MM.1S (cell line): ENCODE results near the gene DNAJC17.

Source experiments
- DNase-seq: peaks from one replicate; pipeline ENCODE4 v3.0.0-alpha.2; 2015
- H2AFZ ChIP-seq: fragments of 300-600 bp; sonication (generic); 2 replicates; pipeline ENCODE4 v1.6.0; 2016; ENCODE audit warnings: antibody characterized with exemption, low read length
- H3F3A ChIP-seq: fragments of 300-600 bp; sonication (generic); 2 replicates; pipeline ENCODE4 v1.6.1; 2016; ENCODE audit warnings: mild to moderate bottlenecking, antibody characterized with exemption, low read length, moderate library complexity, mixed read lengths; ENCODE audit not compliant: insufficient read depth
- H3K27ac ChIP-seq: fragments of 300-600 bp; sonication (generic); 2 replicates; pipeline ENCODE4 v1.5.1; 2016; ENCODE audit warnings: mild to moderate bottlenecking, low read length
- H3K27me3 ChIP-seq: fragments of 300-600 bp; sonication (generic); replicated peaks from 2 replicates; pipeline ENCODE4 v1.6.0; 2016; ENCODE audit warnings: low read length; ENCODE audit not compliant: insufficient read depth
- H3K36me3 ChIP-seq: fragments of 300-600 bp; sonication (generic); replicated peaks from 2 replicates; pipeline ENCODE4 v1.6.1; 2016; ENCODE audit warnings: mild to moderate bottlenecking, low read length, mixed read lengths; ENCODE audit not compliant: insufficient read depth
- H3K4me1 ChIP-seq: fragments of 300-600 bp; sonication (generic); 2 replicates; pipeline ENCODE4 v1.6.1; 2016; ENCODE audit warnings: low read length, mixed read lengths
- H3K4me2 ChIP-seq: fragments of 300-600 bp; sonication (generic); 2 replicates; pipeline ENCODE4 v1.6.0; 2016; ENCODE audit warnings: low read depth, low read length
- H3K4me3 ChIP-seq: fragments of 300-600 bp; sonication (generic); 2 replicates; pipeline ENCODE4 v1.5.1; 2016; ENCODE audit warnings: low read length, mixed read lengths
- H3K79me2 ChIP-seq: fragments of 300-600 bp; sonication (generic); 2 replicates; pipeline ENCODE4 v1.6.1; 2016; ENCODE audit warnings: mixed run types, low read length, mixed read lengths
- H3K9ac ChIP-seq: fragments of 300-600 bp; sonication (generic); 2 replicates; pipeline ENCODE4 v1.6.1; 2016; ENCODE audit warnings: low read length, mixed read lengths
- H3K9me2 ChIP-seq: fragments of 300-600 bp; sonication (generic); replicated peaks from 2 replicates; pipeline ENCODE4 v1.6.1; 2016; ENCODE audit warnings: mild to moderate bottlenecking, low read length, mixed read lengths; ENCODE audit not compliant: insufficient read depth
- H3K9me3 ChIP-seq: fragments of 300-600 bp; sonication (generic); replicated peaks from 2 replicates; pipeline ENCODE4 v1.6.1; 2016; ENCODE audit warnings: mild to moderate bottlenecking, low read length, mixed read lengths; ENCODE audit not compliant: insufficient read depth
- H4K20me1 ChIP-seq: fragments of 300-600 bp; sonication (generic); 2 replicates; pipeline ENCODE4 v1.6.1; 2016; ENCODE audit warnings: mild to moderate bottlenecking, low read length, moderate library complexity, mixed read lengths; ENCODE audit not compliant: insufficient read depth
- EZH2 ChIP-seq: fragments of 300-600 bp; sonication (generic); optimal IDR thresholded peaks from 2 replicates; pipeline ENCODE3; 2017; ENCODE audit warnings: low read depth, mild to moderate bottlenecking, antibody characterized with exemption, low read length, mixed read lengths
- EZH2phosphoT487 ChIP-seq: fragments of 300-600 bp; sonication (generic); IDR thresholded peaks from 2 replicates; pipeline ENCODE4 v1.6.1; 2018; ENCODE audit warnings: antibody characterized with exemption, low read length
- TF ChIP-seq, protein P1 (sequence below): fragments of 300-600 bp; sonication (generic); IDR thresholded peaks from 2 replicates; pipeline ENCODE4 v1.5.1; 2016; ENCODE audit warnings: antibody characterized with exemption, low read length, mixed read lengths

The DNAJC17 gene

DNA sequence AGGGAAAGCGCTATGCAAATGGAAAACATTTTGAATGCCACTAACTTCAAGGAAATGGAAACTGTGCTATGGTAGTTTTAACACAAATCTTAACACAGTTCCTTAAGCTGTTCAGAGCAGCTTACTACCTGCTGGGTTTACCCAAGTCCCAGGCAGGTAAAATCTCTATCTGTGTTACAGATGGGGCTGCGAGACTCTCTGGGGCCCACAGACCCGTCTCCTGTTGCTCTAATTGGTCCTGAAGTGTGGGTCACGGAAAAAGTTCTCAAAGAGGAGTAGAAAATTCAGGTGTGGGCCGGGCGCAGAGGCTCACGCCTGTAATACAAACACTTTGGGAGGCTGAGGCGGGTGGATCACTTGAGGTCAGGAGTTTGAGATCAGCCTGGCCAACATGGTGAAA, 17.3 kb downstream of the DNAJC17 start:
- H3K4me1 ChIP-seq, result no peaks in the 10 kb centered on the region
- H3K9ac ChIP-seq, result no peak overlapping the region
- H3K4me3 ChIP-seq, result no peak overlapping the region

DNA sequence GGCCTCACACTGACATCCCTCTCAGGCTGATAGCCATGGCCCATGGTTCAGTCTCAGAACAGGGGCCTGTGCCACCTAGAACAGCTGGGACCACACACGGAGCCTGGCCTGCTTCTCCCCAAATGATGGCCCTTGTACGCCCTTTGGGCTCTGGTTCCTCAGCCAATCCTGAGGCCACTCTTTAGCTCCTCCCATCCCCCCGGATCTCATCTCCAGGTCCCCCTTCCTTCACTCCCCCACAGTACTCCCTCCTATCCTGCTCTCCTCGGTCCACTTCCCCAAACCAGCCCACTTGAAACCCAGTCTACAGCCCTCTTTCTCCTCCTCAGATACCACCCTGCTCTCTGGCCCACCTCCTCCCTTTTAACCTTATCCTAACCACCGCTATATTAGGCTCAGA, 18.2 kb downstream of the DNAJC17 start:
- no peaks in the 10 kb centered on the region for H4K20me1 ChIP-seq
- no peaks in the 10 kb centered on the region for H3K27me3 ChIP-seq
- H3K79me2 ChIP-seq, result peaks cover 5% of the 10 kb centered on the region; the same call in 1 of the 2 replicates
- no peaks in the 10 kb centered on the region for H3K9me3 ChIP-seq
- no peaks in the 10 kb centered on the region for H3K9me2 ChIP-seq
- no peaks in the 10 kb centered on the region for H3K36me3 ChIP-seq
- no peak overlapping the region for H3K4me3 ChIP-seq
- H3F3A ChIP-seq, result no peaks in the 10 kb centered on the region
- TF ChIP-seq, protein P1, sequence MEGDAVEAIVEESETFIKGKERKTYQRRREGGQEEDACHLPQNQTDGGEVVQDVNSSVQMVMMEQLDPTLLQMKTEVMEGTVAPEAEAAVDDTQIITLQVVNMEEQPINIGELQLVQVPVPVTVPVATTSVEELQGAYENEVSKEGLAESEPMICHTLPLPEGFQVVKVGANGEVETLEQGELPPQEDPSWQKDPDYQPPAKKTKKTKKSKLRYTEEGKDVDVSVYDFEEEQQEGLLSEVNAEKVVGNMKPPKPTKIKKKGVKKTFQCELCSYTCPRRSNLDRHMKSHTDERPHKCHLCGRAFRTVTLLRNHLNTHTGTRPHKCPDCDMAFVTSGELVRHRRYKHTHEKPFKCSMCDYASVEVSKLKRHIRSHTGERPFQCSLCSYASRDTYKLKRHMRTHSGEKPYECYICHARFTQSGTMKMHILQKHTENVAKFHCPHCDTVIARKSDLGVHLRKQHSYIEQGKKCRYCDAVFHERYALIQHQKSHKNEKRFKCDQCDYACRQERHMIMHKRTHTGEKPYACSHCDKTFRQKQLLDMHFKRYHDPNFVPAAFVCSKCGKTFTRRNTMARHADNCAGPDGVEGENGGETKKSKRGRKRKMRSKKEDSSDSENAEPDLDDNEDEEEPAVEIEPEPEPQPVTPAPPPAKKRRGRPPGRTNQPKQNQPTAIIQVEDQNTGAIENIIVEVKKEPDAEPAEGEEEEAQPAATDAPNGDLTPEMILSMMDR, result no peak
- no peaks in the 10 kb centered on the region for H3K4me1 ChIP-seq
- H3K9ac ChIP-seq, result no peak overlapping the region
- H3K4me2 ChIP-seq, result no peak overlapping the region
- H2AFZ ChIP-seq, result no peak overlapping the region
- H3K27ac ChIP-seq, result no peak overlapping the region
- no peak for DNase-seq

More for the DNA sequence above, 17.3 kb downstream of the DNAJC17 start:
- no peaks in the 10 kb centered on the region for H3K27me3 ChIP-seq
- no peak overlapping the region for H2AFZ ChIP-seq
- H4K20me1 ChIP-seq, result no peaks in the 10 kb centered on the region
- DNase-seq, result no peak
- TF ChIP-seq, protein P1, result no peak
- TF ChIP-seq EZH2phosphoT487 (no peak), EZH2 (no peak)
- no peaks in the 10 kb centered on the region for H3K9me3 ChIP-seq
- no peaks in the 10 kb centered on the region for H3K36me3 ChIP-seq
- H3K4me2 ChIP-seq, result no peak overlapping the region
- peaks cover 5% of the 10 kb centered on the region; the same call in 1 of the 2 replicates for H3K79me2 ChIP-seq
- no peaks in the 10 kb centered on the region for H3K9me2 ChIP-seq
- H3K27ac ChIP-seq, result no peak overlapping the region
- no peaks in the 10 kb centered on the region for H3F3A ChIP-seq

DNA sequence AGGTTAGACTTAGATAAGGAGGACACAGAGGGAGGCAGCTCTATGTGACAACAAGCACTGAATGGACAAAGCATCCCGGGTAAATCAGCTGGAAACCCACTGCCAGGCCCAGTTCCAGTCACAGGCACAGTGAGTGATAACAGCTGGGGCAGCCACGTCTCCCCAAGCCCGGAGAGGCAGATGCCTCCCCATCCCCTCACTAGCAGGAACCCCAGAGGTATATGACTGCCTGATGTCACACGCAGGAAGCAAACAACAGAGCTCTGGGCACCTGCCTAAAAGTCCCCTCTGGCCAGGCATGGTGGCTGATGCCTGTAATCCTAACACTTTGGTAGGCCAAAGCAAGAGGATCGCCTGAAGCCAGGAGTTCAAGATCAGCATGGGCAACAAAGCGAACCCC, 19.3 kb downstream of the DNAJC17 start:
- no peaks in the 10 kb centered on the region for H3K27me3 ChIP-seq
- H3K36me3 ChIP-seq, result no peaks in the 10 kb centered on the region
- H3K79me2 ChIP-seq, result no peaks in the 10 kb centered on the region
- no peak for TF ChIP-seq EZH2
- TF ChIP-seq, protein P1, result no peak
- TF ChIP-seq EZH2phosphoT487, result no peak
- H3K4me1 ChIP-seq, result no peaks in the 10 kb centered on the region
- no peaks in the 10 kb centered on the region for H3F3A ChIP-seq
- no peak overlapping the region for H3K4me2 ChIP-seq
- no peaks in the 10 kb centered on the region for H3K9me3 ChIP-seq
- H3K9me2 ChIP-seq, result no peaks in the 10 kb centered on the region
- no peaks in the 10 kb centered on the region for H4K20me1 ChIP-seq
- H3K9ac ChIP-seq, result no peak overlapping the region
- no peak overlapping the region for H3K4me3 ChIP-seq
- no peak overlapping the region for H2AFZ ChIP-seq
- no peak overlapping the region for H3K27ac ChIP-seq
- DNase-seq, result no peak
